GM12878 (cell line): ENCODE results near the gene CRYL1. TPM values are rescaled to one million over a fixed set of nuclear protein-coding genes. Genes with fewer than 3 reads are reported as not detected.

Source experiments
- ATAC-seq: fragments of 200-7000 bp; cut with Tn5 transposase; 3 replicates; pipeline ENCODE4 v1.9.1; 2020; ENCODE audit warnings: mild to moderate bottlenecking, moderate library complexity
- BruUV-seq: library from RNA; stranded (reverse); fragments of 400-500 nt; replicated peaks from 2 replicates; lab custom pipeline; 2021; lab: Mats Ljungman, UMichigan
- CTCF ChIA-PET: fragments of 300-600 bp; sonication (Branson Sonifier 250); formaldehyde crosslinking; extraction: SDS; loops from one replicate; lab custom pipeline; 2021; ENCODE audit warnings: inconsistent platforms; lab: Yijun Ruan, JAX
- POLR2A ChIA-PET: fragments of 350-600 bp; formaldehyde crosslinking; extraction: SDS; loops from one replicate; lab custom pipeline; 2021; ENCODE audit warnings: inconsistent platforms; lab: Charles Lee
- RAD21 ChIA-PET: fragments of 300-600 bp; sonication (Branson Sonifier 250); formaldehyde crosslinking; loops from one replicate; lab custom pipeline; 2023; ENCODE audit warnings: antibody characterized with exemption; ENCODE audit not compliant: unreplicated experiment; lab: Charles Lee
- SMC1A ChIA-PET: fragments of 300-600 bp; sonication (Branson Sonifier 250); formaldehyde crosslinking; loops from one replicate; lab custom pipeline; 2023; ENCODE audit not compliant: unreplicated experiment, uncharacterized antibody; lab: Charles Lee
- DNase-seq: peaks from one replicate; pipeline ENCODE4 v3.0.0-alpha.2; 2011; ENCODE audit warnings: low read depth, low spot score
- FAIRE-seq: peaks from 3 replicates; lab custom pipeline; 2011; peaks lifted over from hg19 to GRCh38; lab: Jason Lieb, UNC
- H2AFZ ChIP-seq: 2 replicates; pipeline ENCODE4 v1.6.0; 2011; ENCODE audit warnings: low read depth, low read length, control low read depth; ENCODE audit not compliant: control insufficient read depth
- H3K27ac ChIP-seq: 2 replicates; pipeline ENCODE4 v1.5.1; 2011; ENCODE audit warnings: control low read depth; ENCODE audit not compliant: control insufficient read depth, insufficient read depth
- H3K27me3 ChIP-seq, 2 experiments: replicated peaks in 1 of 2; 2 replicates each; pipeline versions ENCODE4 v1.6.0 to v1.6.1; 2011; ENCODE audit warnings: low read length in 1 of 2; ENCODE audit not compliant: control insufficient read depth in 2 of 2, insufficient read depth in 2 of 2
- H3K36me3 ChIP-seq, 2 experiments: 2 replicates each; pipeline ENCODE4 v1.5.1; 2011; ENCODE audit warnings: low read length in 1 of 2; ENCODE audit not compliant: control insufficient read depth in 2 of 2, insufficient read depth in 2 of 2
- H3K4me1 ChIP-seq: 2 replicates; pipeline ENCODE4 v1.6.1; 2011; ENCODE audit warnings: mild to moderate bottlenecking, low read length, moderate library complexity, mixed read lengths; ENCODE audit not compliant: control insufficient read depth, insufficient read depth
- H3K4me2 ChIP-seq: 2 replicates; pipeline ENCODE4 v1.6.0; 2011; ENCODE audit warnings: control low read depth; ENCODE audit not compliant: control insufficient read depth, insufficient read depth
- H3K4me3 ChIP-seq: fragments of 200-600 bp; sonication (generic); 2 replicates; pipeline ENCODE4 v1.5.1; 2016
- H3K79me2 ChIP-seq: 2 replicates; pipeline ENCODE4 v1.6.0; 2011; ENCODE audit warnings: low read length; ENCODE audit not compliant: control insufficient read depth, insufficient read depth
- H3K9ac ChIP-seq: 2 replicates; pipeline ENCODE4 v1.8.0; 2011; ENCODE audit warnings: low read length, control low read depth, mixed read lengths; ENCODE audit not compliant: control insufficient read depth, insufficient read depth
- H3K9me3 ChIP-seq: replicated peaks from 3 replicates; pipeline ENCODE4 v1.5.1; 2011; ENCODE audit warnings: mild to moderate bottlenecking, low read length; ENCODE audit not compliant: control insufficient read depth, insufficient read depth
- H4K20me1 ChIP-seq: 2 replicates; pipeline ENCODE4 v1.6.0; 2011; ENCODE audit not compliant: control insufficient read depth, insufficient read depth
- BCL11A ChIP-seq: IDR thresholded peaks from 2 replicates; pipeline ENCODE4 v1.6.1; 2011; ENCODE audit warnings: low read depth, low read length
- ETV6 ChIP-seq, 2 experiments: fragments of 450-650 bp in 1 of 2; IDR thresholded peaks in 1 of 2; conservative IDR thresholded peaks in 1 of 2; 2 replicates each; pipeline ENCODE4 v1.6.1; 2014; ENCODE audit warnings: antibody characterized with exemption in 1 of 2, borderline replicate concordance in 1 of 2, low read depth in 1 of 2, mild to moderate bottlenecking in 1 of 2, moderate library complexity in 1 of 2
- GABPA ChIP-seq: IDR thresholded peaks from 2 replicates; pipeline ENCODE4 v1.6.1; 2014; ENCODE audit warnings: antibody characterized with exemption, low read depth, mild to moderate bottlenecking, inconsistent platforms
- MTA3 ChIP-seq: IDR thresholded peaks from 2 replicates; pipeline ENCODE4 v1.6.1; 2012; ENCODE audit warnings: low read length, inconsistent platforms, borderline replicate concordance
- NBN ChIP-seq: fragments of 450-650 bp; IDR thresholded peaks from 2 replicates; pipeline ENCODE4 v1.6.1; 2016
- NFYB ChIP-seq: IDR thresholded peaks from 2 replicates; pipeline ENCODE4 v1.6.1; 2011; ENCODE audit warnings: low read depth, mild to moderate bottlenecking, low read length, improper control_type of control experiment, moderate library complexity; ENCODE audit not compliant: insufficient read depth
- NKRF ChIP-seq: fragments of 450-650 bp; conservative IDR thresholded peaks from 2 replicates; pipeline ENCODE4 v1.6.1; 2017; ENCODE audit warnings: mild to moderate bottlenecking, moderate library complexity
- SMC3 ChIP-seq: IDR thresholded peaks from 2 replicates; pipeline ENCODE4 v1.6.1; 2011; ENCODE audit warnings: low read length, improper control_type of control experiment, borderline replicate concordance
- SREBF2 ChIP-seq: IDR thresholded peaks from 2 replicates; pipeline ENCODE4 v1.6.1; 2012; ENCODE audit warnings: mild to moderate bottlenecking, low read length
- STAT1 ChIP-seq: fragments of 450-650 bp; conservative IDR thresholded peaks from 2 replicates; pipeline ENCODE4 v1.6.1; 2014; ENCODE audit warnings: antibody characterized with exemption, mild to moderate bottlenecking
- TCF12 ChIP-seq: IDR thresholded peaks from 2 replicates; pipeline ENCODE4 v1.6.1; 2011; ENCODE audit warnings: low read depth, mild to moderate bottlenecking, low read length
- YBX1 ChIP-seq: fragments of 450-650 bp; IDR thresholded peaks from 2 replicates; pipeline ENCODE4 v1.6.1; 2016; ENCODE audit warnings: antibody characterized with exemption
- ZSCAN29 ChIP-seq: fragments of 450-650 bp; IDR thresholded peaks from 2 replicates; pipeline ENCODE4 v1.6.1; 2017; ENCODE audit warnings: mild to moderate bottlenecking, moderate library complexity
- WGBS: methylation state at CpG from one replicate; pipeline ENCODE4 v1.1.6; 2016; ENCODE audit warnings: low lambda C conversion rate; ENCODE audit not compliant: insufficient replicate concordance, insufficient coverage; ENCODE audit errors: missing lambda C conversion rate; 5-methylcytosine and 5-hydroxymethylcytosine counted together
- in situ Hi-C: fragments of 300-500 bp; cut with MboI; formaldehyde crosslinking; loops from 9 replicates; pipeline ENCODE4 v1.14.3; 2018; ENCODE audit warnings: mixed read lengths
- intact Hi-C: fragments of 100-400 bp; cut with micrococcal nuclease; formaldehyde crosslinking; loops from one replicate; pipeline ENCODE4 v1.14.2; 2022; ENCODE audit not compliant: unreplicated experiment
- polyA plus RNA-seq, 11 experiments: library from polyadenylated mRNA; depleted of rRNA in 4 of 11; unstranded in 6 of 11; stranded (reverse) in 5 of 11; fragments of >200 nt; fragmentation: Nextera tagmentation in 4 of 11; fragmentation: Illumina TruSeq in 1 of 11; extraction: Ambion mirVana in 4 of 11; extraction: Trizol in 1 of 11; gene quantifications; 1 replicate in 1 of 11; 2 replicates in 10 of 11; pipeline versions ENCODE4 v1.2.1 to v1.2.3, GENCODE V29; 2011 to 2016; ENCODE audit warnings: inconsistent platforms in 2 of 11, missing spikeins in 2 of 11, low read depth in 1 of 11
- total RNA-seq, 4 experiments: library from RNA; depleted of rRNA in 3 of 4; stranded (reverse); fragments of >200 nt in 3 of 4; fragmentation: Illumina TruSeq in 1 of 4; extraction: Trizol in 1 of 4; gene quantifications; 2 replicates each; pipeline versions ENCODE4 v1.2.1 to v1.2.3, GENCODE V29; 2013 to 2021
- TF ChIP-seq, protein P1 (sequence below): IDR thresholded peaks from 2 replicates; pipeline ENCODE4 v1.6.1; 2011; ENCODE audit warnings: borderline replicate concordance, low read depth, mild to moderate bottlenecking, moderate library complexity, mixed read lengths, low read length; ENCODE audit not compliant: insufficient read depth; ENCODE audit errors: extremely low read length
- TF ChIP-seq, protein P2 (sequence below): fragments of 450-650 bp; IDR thresholded peaks from 2 replicates; pipeline ENCODE4 v1.6.1; 2017; ENCODE audit warnings: mild to moderate bottlenecking, moderate library complexity
- TF ChIP-seq, protein P3 (sequence below): IDR thresholded peaks from 2 replicates; pipeline ENCODE4 v1.6.1; 2011; ENCODE audit warnings: low read depth, mild to moderate bottlenecking, low read length, moderate library complexity, borderline replicate concordance; ENCODE audit errors: extremely low read depth
- TF ChIP-seq, protein P4 (sequence below): fragments of 450-650 bp; IDR thresholded peaks from 2 replicates; pipeline ENCODE4 v1.6.1; 2016; ENCODE audit warnings: mild to moderate bottlenecking

CRYL1 gene
- total and polyA plus RNA-seq, 10 of the 15 experiments (the other 5 are each of a cell fraction or from before 2014, with no cell fraction given), result 5.5 to 36.7 (median 12.2) TPM

GRCh38 chr13:20501592-20501991, 24.1 kb downstream of the CRYL1 start:
- SMC1A ChIA-PET, result interaction anchor here (0.6 to 1.1 kb wide), 2 partner anchors 52 to 73 kb away, joined by 3 read pairs; no protein-coding TSS in a partner anchor
- WGBS, result 59% methylated on average over 4 of the region's 4 CpGs
- DNase-seq (no peak), FAIRE-seq (no peak), ATAC-seq (no peak)
- CTCF ChIA-PET, result no interaction called here
- RAD21 ChIA-PET, result interaction anchor here (1.0 to 1.8 kb wide), 2 partner anchors 304 to 328 kb away, joined by 4 to 5 read pairs; no protein-coding TSS in a partner anchor
- H3K4me1 ChIP-seq, result no peaks in the 10 kb centered on the region
- no peaks in the 10 kb centered on the region for H3K36me3 ChIP-seq
- H3K27me3 ChIP-seq, result no peaks in the 10 kb centered on the region
- no peak overlapping the region for H3K27ac ChIP-seq
- no peak overlapping the region for H3K4me3 ChIP-seq
- H4K20me1 ChIP-seq, result no peaks in the 10 kb centered on the region
- in situ Hi-C loops, result loop anchor here (5.0 kb wide), 1 partner anchor 326 kb away; no protein-coding TSS in a partner anchor
- intact Hi-C loops, result no loop called here
- H3K79me2 ChIP-seq, result no peaks in the 10 kb centered on the region
- no peaks in the 10 kb centered on the region for H3K9me3 ChIP-seq
- no peak overlapping the region for H2AFZ ChIP-seq
- POLR2A ChIA-PET, result interaction anchor here (1.0 kb wide), 1 partner anchor 34 kb away, joined by 5 read pairs; no protein-coding TSS in a partner anchor
- no peak overlapping the region for H3K4me2 ChIP-seq
- H3K9ac ChIP-seq, result no peak overlapping the region
- no TSS peak for BruUV-seq
- TF ChIP-seq, protein P1, sequence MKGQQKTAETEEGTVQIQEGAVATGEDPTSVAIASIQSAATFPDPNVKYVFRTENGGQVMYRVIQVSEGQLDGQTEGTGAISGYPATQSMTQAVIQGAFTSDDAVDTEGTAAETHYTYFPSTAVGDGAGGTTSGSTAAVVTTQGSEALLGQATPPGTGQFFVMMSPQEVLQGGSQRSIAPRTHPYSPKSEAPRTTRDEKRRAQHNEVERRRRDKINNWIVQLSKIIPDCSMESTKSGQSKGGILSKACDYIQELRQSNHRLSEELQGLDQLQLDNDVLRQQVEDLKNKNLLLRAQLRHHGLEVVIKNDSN, result no peak
- TF ChIP-seq GABPA (no peak), ETV6 (conservative IDR thresholded peaks at IDR 0.05 in 1 of 2, IDR thresholded peaks at IDR 0.05 in 1 of 2; ENCODE audit: borderline replicate concordance in 1 of 2, low read depth in 1 of 2) (no peak), SMC3 (no peak), ZSCAN29 (no peak), SREBF2 (no peak), YBX1 (no peak), BCL11A (no peak), TCF12 (no peak), NBN (no peak), NFYB (no peak), NKRF (no peak), STAT1 (no peak), MTA3 (no peak)
- TF ChIP-seq, protein P2, sequence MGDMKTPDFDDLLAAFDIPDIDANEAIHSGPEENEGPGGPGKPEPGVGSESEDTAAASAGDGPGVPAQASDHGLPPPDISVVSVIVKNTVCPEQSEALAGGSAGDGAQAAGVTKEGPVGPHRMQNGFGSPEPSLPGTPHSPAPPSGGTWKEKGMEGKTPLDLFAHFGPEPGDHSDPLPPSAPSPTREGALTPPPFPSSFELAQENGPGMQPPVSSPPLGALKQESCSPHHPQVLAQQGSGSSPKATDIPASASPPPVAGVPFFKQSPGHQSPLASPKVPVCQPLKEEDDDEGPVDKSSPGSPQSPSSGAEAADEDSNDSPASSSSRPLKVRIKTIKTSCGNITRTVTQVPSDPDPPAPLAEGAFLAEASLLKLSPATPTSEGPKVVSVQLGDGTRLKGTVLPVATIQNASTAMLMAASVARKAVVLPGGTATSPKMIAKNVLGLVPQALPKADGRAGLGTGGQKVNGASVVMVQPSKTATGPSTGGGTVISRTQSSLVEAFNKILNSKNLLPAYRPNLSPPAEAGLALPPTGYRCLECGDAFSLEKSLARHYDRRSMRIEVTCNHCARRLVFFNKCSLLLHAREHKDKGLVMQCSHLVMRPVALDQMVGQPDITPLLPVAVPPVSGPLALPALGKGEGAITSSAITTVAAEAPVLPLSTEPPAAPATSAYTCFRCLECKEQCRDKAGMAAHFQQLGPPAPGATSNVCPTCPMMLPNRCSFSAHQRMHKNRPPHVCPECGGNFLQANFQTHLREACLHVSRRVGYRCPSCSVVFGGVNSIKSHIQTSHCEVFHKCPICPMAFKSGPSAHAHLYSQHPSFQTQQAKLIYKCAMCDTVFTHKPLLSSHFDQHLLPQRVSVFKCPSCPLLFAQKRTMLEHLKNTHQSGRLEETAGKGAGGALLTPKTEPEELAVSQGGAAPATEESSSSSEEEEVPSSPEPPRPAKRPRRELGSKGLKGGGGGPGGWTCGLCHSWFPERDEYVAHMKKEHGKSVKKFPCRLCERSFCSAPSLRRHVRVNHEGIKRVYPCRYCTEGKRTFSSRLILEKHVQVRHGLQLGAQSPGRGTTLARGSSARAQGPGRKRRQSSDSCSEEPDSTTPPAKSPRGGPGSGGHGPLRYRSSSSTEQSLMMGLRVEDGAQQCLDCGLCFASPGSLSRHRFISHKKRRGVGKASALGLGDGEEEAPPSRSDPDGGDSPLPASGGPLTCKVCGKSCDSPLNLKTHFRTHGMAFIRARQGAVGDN, result no peak
- TF ChIP-seq, protein P3, sequence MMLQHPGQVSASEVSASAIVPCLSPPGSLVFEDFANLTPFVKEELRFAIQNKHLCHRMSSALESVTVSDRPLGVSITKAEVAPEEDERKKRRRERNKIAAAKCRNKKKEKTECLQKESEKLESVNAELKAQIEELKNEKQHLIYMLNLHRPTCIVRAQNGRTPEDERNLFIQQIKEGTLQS, result no peak
- TF ChIP-seq, protein P4, sequence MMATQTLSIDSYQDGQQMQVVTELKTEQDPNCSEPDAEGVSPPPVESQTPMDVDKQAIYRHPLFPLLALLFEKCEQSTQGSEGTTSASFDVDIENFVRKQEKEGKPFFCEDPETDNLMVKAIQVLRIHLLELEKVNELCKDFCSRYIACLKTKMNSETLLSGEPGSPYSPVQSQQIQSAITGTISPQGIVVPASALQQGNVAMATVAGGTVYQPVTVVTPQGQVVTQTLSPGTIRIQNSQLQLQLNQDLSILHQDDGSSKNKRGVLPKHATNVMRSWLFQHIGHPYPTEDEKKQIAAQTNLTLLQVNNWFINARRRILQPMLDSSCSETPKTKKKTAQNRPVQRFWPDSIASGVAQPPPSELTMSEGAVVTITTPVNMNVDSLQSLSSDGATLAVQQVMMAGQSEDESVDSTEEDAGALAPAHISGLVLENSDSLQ, result no peak
